HCT116 (cell line): Measurements from ENCODE around the gene KRTAP6-1. TPM values are rescaled to one million over a fixed set of nuclear protein-coding genes. Genes with fewer than 3 reads are reported as not detected.

Source experiments
- ATAC-seq: fragments of 200-7000 bp; cut with Tn5 transposase; 2 replicates; pipeline ENCODE4 v1.9.1; 2020; ENCODE audit warnings: mild to moderate bottlenecking, moderate library complexity
- BruUV-seq: library from RNA; stranded (reverse); fragments of 400-500 nt; replicated peaks from 2 replicates; lab custom pipeline; 2021; lab: Mats Ljungman, UMichigan
- CTCF ChIA-PET: fragments of 300-600 bp; sonication (Branson Sonifier 250); formaldehyde crosslinking; loops from one replicate; lab custom pipeline; 2021; ENCODE audit warnings: antibody characterized with exemption; lab: Charles Lee
- POLR2A ChIA-PET: fragments of 300-600, 350-600 bp; sonication (Branson Sonifier 250); formaldehyde crosslinking; loops from one replicate; lab custom pipeline; 2021; ENCODE audit warnings: antibody characterized with exemption; lab: Charles Lee
- RAD21 ChIA-PET, 2 experiments: fragments of 300-600 bp; sonication (Branson Sonifier 250); formaldehyde crosslinking; loops; one replicate each; lab custom pipeline; 2023; ENCODE audit warnings: low total read pairs in 2 of 2; ENCODE audit not compliant: uncharacterized antibody in 2 of 2, unreplicated experiment in 2 of 2, low non-redundant PET in 1 of 2; lab: Charles Lee
- DNase-seq: peaks from one replicate; pipeline ENCODE4 v3.0.0-alpha.2; 2010; ENCODE audit warnings: low read depth, low spot score
- H2AFZ ChIP-seq: fragments of 200-600 bp; shearing (Covaris generic), sonication (generic); 2 replicates; pipeline ENCODE4 v1.6.1; 2017; ENCODE audit warnings: low read depth, mixed run types, mixed read lengths, antibody characterized with exemption, low read length; ENCODE audit not compliant: poor library complexity, severe bottlenecking
- H3K27ac ChIP-seq: 2 replicates; pipeline ENCODE4 v1.5.1; 2012; ENCODE audit warnings: low read depth, low read length
- H3K27me3 ChIP-seq: fragments of 200-600 bp; sonication (generic); 2 replicates; pipeline ENCODE4 v1.6.1; 2016; ENCODE audit warnings: mixed run types, low read length, mixed read lengths; ENCODE audit not compliant: insufficient read depth
- H3K36me3 ChIP-seq, 2 experiments: fragments of 200-500 bp in 1 of 2; fragments of 200-600 bp in 1 of 2; sonication (Bioruptor generic) in 1 of 2; sonication (generic) in 1 of 2; 2 replicates each; pipeline versions ENCODE4 v1.5.1 to v1.6.1; 2014 to 2016; ENCODE audit warnings: low read length in 2 of 2, inconsistent platforms in 1 of 2, mixed read lengths in 1 of 2, mixed run types in 1 of 2; ENCODE audit not compliant: insufficient read depth in 2 of 2, control insufficient read depth in 1 of 2
- H3K4me1 ChIP-seq, 2 experiments: fragments of 200-600 bp in 1 of 2; sonication (generic) in 1 of 2; 2 replicates each; pipeline versions ENCODE4 v1.5.1 to v1.6.1; 2012 to 2017; ENCODE audit warnings: low read length in 2 of 2, inconsistent platforms in 1 of 2, mild to moderate bottlenecking in 1 of 2, mixed read lengths in 1 of 2, mixed run types in 1 of 2, moderate library complexity in 1 of 2; ENCODE audit not compliant: insufficient read depth in 2 of 2, control insufficient read depth in 1 of 2
- H3K4me2 ChIP-seq: fragments of 200-600 bp; sonication (generic); 2 replicates; pipeline ENCODE4 v1.6.1; 2017; ENCODE audit warnings: mixed run types, low read length, mixed read lengths
- H3K4me3 ChIP-seq, 2 experiments: fragments of 200-600 bp in 1 of 2; sonication (generic) in 1 of 2; replicated peaks in 1 of 2; 2 replicates each; pipeline ENCODE4 v1.5.1; 2011 to 2016; ENCODE audit warnings: low read length in 2 of 2, control low read depth in 1 of 2, low read depth in 1 of 2, mild to moderate bottlenecking in 1 of 2, mixed read lengths in 1 of 2, mixed run types in 1 of 2
- H3K79me2 ChIP-seq: fragments of 200-600 bp; sonication (generic); 2 replicates; pipeline ENCODE4 v1.6.1; 2017; ENCODE audit warnings: mild to moderate bottlenecking, mixed run types, low read length, moderate library complexity, mixed read lengths; ENCODE audit not compliant: insufficient read depth
- H3K9ac ChIP-seq: fragments of 200-600 bp; sonication (generic); 2 replicates; pipeline ENCODE4 v1.6.1; 2016; ENCODE audit warnings: low read length, mixed read lengths
- H3K9me2 ChIP-seq: fragments of 200-600 bp; sonication (generic), shearing (Covaris generic); 2 replicates; pipeline ENCODE4 v1.6.1; 2017; ENCODE audit warnings: mixed run types, mild to moderate bottlenecking, moderate library complexity; ENCODE audit not compliant: insufficient read depth
- H3K9me3 ChIP-seq, 2 experiments: fragments of 200-500 bp in 1 of 2; fragments of 200-600 bp in 1 of 2; sonication (Bioruptor generic) in 1 of 2; sonication (generic) in 1 of 2; 2 replicates each; pipeline ENCODE4 v1.6.1; 2014 to 2017; ENCODE audit warnings: low read length in 2 of 2, mixed read lengths in 2 of 2, inconsistent platforms in 1 of 2, low read depth in 1 of 2, mild to moderate bottlenecking in 1 of 2, mixed run types in 1 of 2, moderate library complexity in 1 of 2; ENCODE audit not compliant: control insufficient read depth in 1 of 2, insufficient read depth in 1 of 2
- H4K20me1 ChIP-seq: fragments of 200-600 bp; sonication (generic), shearing (Covaris generic); 2 replicates; pipeline ENCODE4 v1.6.1; 2017; ENCODE audit warnings: mixed run types, mild to moderate bottlenecking, moderate library complexity; ENCODE audit not compliant: insufficient read depth
- CBX3 ChIP-seq: IDR thresholded peaks from 2 replicates; pipeline ENCODE4 v1.6.1; 2012; ENCODE audit warnings: low read depth
- CEBPB ChIP-seq: IDR thresholded peaks from 2 replicates; pipeline ENCODE4 v1.6.1; 2012; ENCODE audit warnings: low read depth
- CTCF ChIP-seq, 3 experiments: fragments of 200-600 bp in 1 of 3; sonication (generic) in 1 of 3; IDR thresholded peaks in 2 of 3; conservative IDR thresholded peaks in 1 of 3; 2 replicates each; pipeline ENCODE4 v1.5.1; 2012 to 2017; ENCODE audit warnings: low read depth in 2 of 3, low read length in 2 of 3, antibody characterized with exemption in 1 of 3, borderline replicate concordance in 1 of 3, control low read depth in 1 of 3, mild to moderate bottlenecking in 1 of 3, mixed read lengths in 1 of 3, mixed run types in 1 of 3, moderate library complexity in 1 of 3; ENCODE audit not compliant: insufficient read depth in 1 of 3
- ELF1 ChIP-seq: IDR thresholded peaks from 2 replicates; pipeline ENCODE4 v1.6.1; 2012; ENCODE audit warnings: low read depth, borderline replicate concordance
- EZH2 ChIP-seq: fragments of 200-600 bp; sonication (generic); IDR thresholded peaks from 2 replicates; pipeline ENCODE4 v1.6.1; 2017; ENCODE audit warnings: antibody characterized with exemption, mixed run types
- EZH2phosphoT487 ChIP-seq: fragments of 200-600 bp; IDR thresholded peaks from 2 replicates; pipeline ENCODE4 v1.6.1; 2018; ENCODE audit warnings: antibody characterized with exemption, borderline replicate concordance
- FOSL1 ChIP-seq: IDR thresholded peaks from 2 replicates; pipeline ENCODE4 v1.6.1; 2012; ENCODE audit warnings: low read depth
- MAX ChIP-seq: IDR thresholded peaks from 2 replicates; pipeline ENCODE4 v1.6.1; 2012
- SIN3A ChIP-seq: IDR thresholded peaks from 2 replicates; pipeline ENCODE4 v1.6.1; 2012; ENCODE audit warnings: low read depth
- SP1 ChIP-seq: IDR thresholded peaks from 2 replicates; pipeline ENCODE4 v1.6.1; 2012; ENCODE audit warnings: low read depth
- SRF ChIP-seq: IDR thresholded peaks from 2 replicates; pipeline ENCODE4 v1.6.1; 2012; ENCODE audit warnings: low read depth
- TCF7L2 ChIP-seq: IDR thresholded peaks from 2 replicates; pipeline ENCODE4 v1.7.0; 2011; ENCODE audit warnings: borderline replicate concordance, inconsistent platforms; ENCODE audit not compliant: insufficient read depth, insufficient read length; ENCODE audit errors: extremely low read depth
- ZFX ChIP-seq: fragments of 450-650 bp; IDR thresholded peaks from 2 replicates; pipeline ENCODE4 v1.6.1; 2017
- ZNF274 ChIP-seq: fragments of 200-500 bp; sonication (Bioruptor generic); IDR thresholded peaks from 2 replicates; pipeline ENCODE4 v1.6.1; 2014; ENCODE audit warnings: mild to moderate bottlenecking, low read depth, low read length, inconsistent platforms
- intact Hi-C: fragments of 100-400 bp; cut with micrococcal nuclease; formaldehyde crosslinking; loops from 2 replicates; pipeline ENCODE4 v1.10.0; 2022
- total RNA-seq: library from RNA; stranded (reverse); gene quantifications from one replicate; pipeline ENCODE4 v1.2.1, GENCODE V29; 2021; ENCODE audit not compliant: unreplicated experiment
- TF ChIP-seq, protein P1 (sequence below): IDR thresholded peaks from 2 replicates; pipeline ENCODE4 v1.6.1; 2011; ENCODE audit warnings: mild to moderate bottlenecking, low read length, moderate library complexity; ENCODE audit not compliant: insufficient replicate concordance; ENCODE audit errors: extremely low read depth

Gene KRTAP6-1
- total RNA-seq, 1 experiment from 2014 or later = not detected

GRCh38 chr21:30652891-30653290 is 39.2 kb upstream of the KRTAP6-1 start:
- Histone ChIP-seq H4K20me1 (no peaks in the 10 kb centered on the region), H3K27ac (no peak overlapping the region), H3K36me3 (no peaks in the 10 kb centered on the region), H3K9ac (no peak overlapping the region), H3K4me1 (no peaks in the 10 kb centered on the region), H3K79me2 (no peaks in the 10 kb centered on the region), H3K9me2 (no peaks in the 10 kb centered on the region), H2AFZ (no peak overlapping the region), H3K4me2 (no peak overlapping the region), H3K9me3 (peaks cover 17 to 18% of the 10 kb centered on the region in 2 experiments; a peak in 3 of 4 replicates), H3K27me3 (no peaks in the 10 kb centered on the region)
- intact Hi-C loops = no loop called here
- DNase-seq = no peak
- no peak for ATAC-seq
- CTCF ChIA-PET = no interaction called here
- RAD21 ChIA-PET = no interaction called here
- no peak for TF ChIP-seq MAX
- no peak for TF ChIP-seq SRF
- no peak for TF ChIP-seq CTCF (IDR thresholded peaks at IDR 0.05 in 2 of 3, conservative IDR thresholded peaks at IDR 0.05 in 1 of 3; ENCODE audit: borderline replicate concordance in 1 of 3, insufficient read depth in 1 of 3, low read depth in 2 of 3, low read length in 2 of 3)
- no peak for TF ChIP-seq CBX3
- no peak for TF ChIP-seq ZFX
- no peak for TF ChIP-seq SIN3A
- no peak for TF ChIP-seq FOSL1
- TF ChIP-seq, all 23 proteins: peak for 0
- H3K4me3 ChIP-seq = no peak overlapping the region
- BruUV-seq = no TSS peak
- POLR2A ChIA-PET = no interaction called here

DNA sequence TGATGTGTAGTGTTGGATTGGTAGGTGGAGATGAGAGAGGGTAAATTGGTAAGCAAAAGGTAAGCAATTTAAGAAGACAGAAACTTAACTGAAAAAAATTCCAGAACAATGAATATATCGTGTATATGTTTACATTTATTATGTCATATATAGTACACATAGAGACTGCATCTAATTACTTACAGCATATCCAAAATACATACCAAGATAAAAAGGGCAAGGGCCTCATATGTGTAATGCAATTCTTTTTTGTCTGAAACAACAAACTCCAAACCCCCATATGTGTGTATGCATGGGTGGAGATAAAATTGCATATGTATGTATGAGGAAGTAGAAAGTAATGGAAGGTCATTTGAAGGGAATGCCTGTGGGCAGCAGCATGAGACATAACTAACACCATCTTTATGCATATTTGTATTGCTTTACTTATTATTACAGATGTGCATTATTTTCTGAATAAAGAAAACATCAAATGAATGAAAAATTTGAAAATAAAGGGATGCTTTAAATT is 33.2 kb upstream of the KRTAP6-1 start:
- POLR2A ChIA-PET = no interaction called here
- Histone ChIP-seq H3K4me3 (no peak overlapping the region), H2AFZ (no peak overlapping the region), H3K36me3 (no peaks in the 10 kb centered on the region), H3K27ac (no peak overlapping the region), H3K9me3 (peaks cover 9 to 18% of the 10 kb centered on the region in 2 experiments; a peak in 2 of 4 replicates), H3K9ac (no peak overlapping the region), H3K4me1 (no peaks in the 10 kb centered on the region), H3K9me2 (no peaks in the 10 kb centered on the region), H3K4me2 (no peak overlapping the region), H3K27me3 (no peaks in the 10 kb centered on the region), H3K79me2 (no peaks in the 10 kb centered on the region), H4K20me1 (no peaks in the 10 kb centered on the region)
- no TSS peak for BruUV-seq
- ATAC-seq (no peak), DNase-seq (no peak)
- CTCF ChIA-PET = no interaction called here
- TF ChIP-seq CBX3 (no peak), TCF7L2 (no peak), ZNF274 (no peak), ELF1 (no peak), SP1 (no peak), CEBPB (no peak), SIN3A (no peak), EZH2phosphoT487 (no peak), EZH2 (no peak)
- TF ChIP-seq, protein P1, sequence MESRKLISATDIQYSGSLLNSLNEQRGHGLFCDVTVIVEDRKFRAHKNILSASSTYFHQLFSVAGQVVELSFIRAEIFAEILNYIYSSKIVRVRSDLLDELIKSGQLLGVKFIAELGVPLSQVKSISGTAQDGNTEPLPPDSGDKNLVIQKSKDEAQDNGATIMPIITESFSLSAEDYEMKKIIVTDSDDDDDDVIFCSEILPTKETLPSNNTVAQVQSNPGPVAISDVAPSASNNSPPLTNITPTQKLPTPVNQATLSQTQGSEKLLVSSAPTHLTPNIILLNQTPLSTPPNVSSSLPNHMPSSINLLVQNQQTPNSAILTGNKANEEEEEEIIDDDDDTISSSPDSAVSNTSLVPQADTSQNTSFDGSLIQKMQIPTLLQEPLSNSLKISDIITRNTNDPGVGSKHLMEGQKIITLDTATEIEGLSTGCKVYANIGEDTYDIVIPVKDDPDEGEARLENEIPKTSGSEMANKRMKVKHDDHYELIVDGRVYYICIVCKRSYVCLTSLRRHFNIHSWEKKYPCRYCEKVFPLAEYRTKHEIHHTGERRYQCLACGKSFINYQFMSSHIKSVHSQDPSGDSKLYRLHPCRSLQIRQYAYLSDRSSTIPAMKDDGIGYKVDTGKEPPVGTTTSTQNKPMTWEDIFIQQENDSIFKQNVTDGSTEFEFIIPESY = no peak
- RAD21 ChIA-PET = no interaction called here
- intact Hi-C loops = no loop called here
